ENCODE results near the gene POLR2H.

The POLR2H gene

DNA sequence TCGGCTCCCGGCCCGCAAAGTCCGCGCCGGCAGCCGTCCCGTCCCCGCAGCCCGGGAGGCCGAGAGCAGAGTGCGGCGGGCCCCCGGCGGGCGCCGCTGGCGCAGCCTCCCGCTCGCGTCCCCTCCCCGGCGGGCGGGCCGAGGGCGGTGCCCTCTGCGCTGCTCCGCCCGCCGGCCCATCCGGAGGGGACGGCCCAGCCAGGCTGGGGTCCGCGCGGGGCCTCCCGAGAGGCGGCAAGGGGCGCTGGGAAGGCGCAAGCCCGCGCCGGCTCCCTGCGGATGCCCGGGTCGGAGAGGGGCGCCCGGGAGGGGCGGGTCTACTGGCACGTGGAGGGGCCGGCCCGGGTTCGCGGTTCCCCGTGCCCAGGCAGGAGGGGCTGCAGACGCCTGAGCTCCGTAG, at the start of gene POLR2H, which contains the start of gene CLCN2:
TSS of gene POLR2H (plus strand) at position 179 of the 400 bp plus-strand sequence. CDS start 1,783 bp downstream, outside the sequence.
TSS of gene CLCN2 (minus strand) at position 74 of the 400 bp plus-strand sequence. CDS start 126 bp downstream, outside the sequence.
- DNase-seq (ENCODE audit: low read depth) = peak; percentile 21

DNA sequence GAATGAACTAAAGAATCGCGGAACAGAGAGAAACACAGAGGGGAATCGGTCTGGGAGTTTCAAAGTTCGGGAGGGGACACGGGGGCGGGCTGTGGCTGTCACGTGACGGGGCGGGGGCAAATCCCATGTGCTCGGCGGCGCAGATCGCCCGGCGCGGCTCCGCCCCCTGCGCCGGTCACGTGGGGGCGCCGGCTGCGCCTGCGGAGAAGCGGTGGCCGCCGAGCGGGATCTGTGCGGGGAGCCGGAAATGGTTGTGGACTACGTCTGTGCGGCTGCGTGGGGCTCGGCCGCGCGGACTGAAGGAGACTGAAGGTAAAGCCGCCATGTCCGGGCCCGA, 47.2 kb upstream of the POLR2H start, which contains the start of gene EIF4G1:
TSS of gene EIF4G1 (plus strand) at position 244 of the 337 bp plus-strand sequence. CDS start 1,191 bp downstream, outside the sequence.
- DNase-seq (ENCODE audit: low read depth) = peak; percentile 95

DNA sequence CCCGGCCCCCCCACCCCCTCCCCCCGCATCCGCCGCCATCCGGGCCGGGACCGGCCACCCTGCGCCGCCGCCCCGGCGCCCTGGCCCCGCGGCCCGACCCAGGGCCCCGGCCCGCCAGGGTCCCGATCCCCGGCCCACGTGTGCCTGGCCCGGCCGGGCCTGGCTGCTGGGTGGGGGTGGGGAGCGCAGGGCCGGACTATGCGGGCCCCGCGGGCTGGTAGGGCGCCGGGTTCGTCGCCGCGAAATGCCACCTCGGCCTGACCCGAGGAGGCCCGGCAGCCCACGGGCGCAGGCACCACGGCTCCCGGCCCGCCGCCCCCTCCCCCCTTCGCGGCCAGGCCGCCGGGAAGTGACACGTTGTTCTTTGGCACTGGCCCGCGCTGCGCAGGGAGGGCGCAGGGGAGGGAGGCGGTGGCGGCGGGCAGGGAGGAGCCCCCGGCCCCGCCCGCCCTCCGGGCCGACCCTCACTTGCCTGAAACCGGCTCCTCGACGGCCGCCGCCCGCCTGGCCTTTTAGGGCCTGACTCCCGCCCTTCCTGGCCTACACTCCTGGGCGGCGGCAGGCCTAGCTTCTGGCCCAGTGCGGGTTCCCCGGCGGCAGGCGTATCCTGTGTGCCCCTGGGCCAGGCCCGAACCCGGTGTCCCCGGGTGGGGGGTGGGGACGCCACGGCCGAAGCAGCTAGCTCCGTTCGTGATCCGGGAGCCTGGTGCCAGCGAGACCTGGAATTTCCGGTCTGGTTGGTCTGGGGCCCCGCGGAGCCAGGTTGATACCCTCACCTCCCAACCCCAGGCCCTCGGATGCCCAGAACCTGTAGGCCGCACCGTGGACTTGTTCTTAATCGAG, 46.6 kb upstream of the POLR2H start:
- DNase-seq (ENCODE audit: low read depth) = peak; percentile 82

DNA sequence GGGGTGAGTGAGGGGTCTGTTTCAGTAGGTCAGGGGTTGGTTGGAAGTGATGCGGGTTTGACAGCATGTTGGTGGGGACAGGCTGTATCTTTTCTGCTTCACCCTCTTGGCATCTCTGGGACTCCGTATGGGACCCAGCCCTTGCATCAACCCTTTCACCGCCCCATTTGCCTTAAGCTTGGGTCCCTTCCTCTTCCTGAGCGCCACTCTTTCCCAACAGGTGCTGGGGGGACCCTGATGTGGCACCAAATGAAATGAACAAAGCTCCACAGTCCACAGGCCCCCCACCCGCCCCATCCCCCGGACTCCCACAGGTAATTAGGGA, 46.0 kb upstream of the POLR2H start:
- DNase-seq (ENCODE audit: low read depth) = no peak

DNA sequence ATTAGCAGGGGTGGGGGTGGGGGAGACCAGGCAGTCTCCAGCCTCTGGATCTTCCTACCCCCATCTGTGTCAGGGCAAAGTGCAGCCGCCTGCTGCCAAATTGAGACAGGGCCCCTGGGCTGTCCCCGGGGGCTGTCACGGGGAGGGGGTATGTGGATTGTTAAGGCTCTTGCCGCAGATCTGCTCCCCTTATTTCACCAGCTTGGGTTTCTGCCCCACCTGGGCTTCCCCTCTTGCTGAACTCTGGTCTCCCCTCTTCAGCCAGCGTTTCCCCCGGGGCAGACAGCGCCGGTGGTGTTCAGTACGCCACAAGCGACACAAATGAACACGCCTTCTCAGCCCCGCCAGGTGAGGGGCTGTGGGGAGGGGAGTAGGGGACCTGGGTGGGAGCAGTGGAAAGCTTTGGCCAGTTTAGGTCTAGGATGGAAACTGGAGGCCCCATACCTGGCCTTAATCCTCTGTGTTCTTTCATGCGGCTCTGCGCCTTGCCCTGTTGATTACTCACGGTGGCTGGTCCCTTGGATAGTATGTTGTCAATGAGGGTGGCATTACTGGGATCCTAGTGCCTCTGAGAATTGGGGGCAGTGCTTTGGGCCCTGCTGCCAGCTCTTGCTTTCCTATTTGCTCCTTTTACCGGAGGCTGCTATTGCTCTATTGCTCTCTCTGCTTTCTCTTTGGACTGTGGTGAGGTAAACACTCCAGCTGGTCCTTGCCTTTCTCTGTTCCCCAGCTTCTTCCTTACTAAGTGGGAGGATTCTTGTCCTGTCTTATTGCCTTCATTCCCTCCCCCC, 45.4 kb upstream of the POLR2H start:
- DNase-seq (ENCODE audit: low read depth) = no peak

DNA sequence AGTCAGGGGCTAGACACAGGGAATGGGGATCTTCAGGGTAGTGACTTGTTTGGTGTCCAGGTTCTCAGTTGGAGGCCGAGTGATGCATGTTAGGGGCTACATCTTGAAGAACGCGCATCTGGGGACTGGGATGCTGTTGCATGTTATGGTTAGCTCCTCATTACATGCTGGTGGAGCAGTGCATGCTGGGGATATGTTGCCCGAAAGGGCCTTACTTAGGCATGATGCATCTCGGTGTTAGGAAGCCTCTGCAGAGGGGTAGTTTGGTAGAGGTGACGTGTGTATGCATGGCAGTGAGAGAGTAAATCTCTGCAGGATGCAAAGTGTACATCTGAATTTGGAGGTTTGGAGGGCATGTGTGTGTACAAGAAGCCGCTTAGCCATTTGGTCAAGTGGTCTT, 44.7 kb upstream of the POLR2H start:
- no peak for DNase-seq (ENCODE audit: low read depth)

DNA sequence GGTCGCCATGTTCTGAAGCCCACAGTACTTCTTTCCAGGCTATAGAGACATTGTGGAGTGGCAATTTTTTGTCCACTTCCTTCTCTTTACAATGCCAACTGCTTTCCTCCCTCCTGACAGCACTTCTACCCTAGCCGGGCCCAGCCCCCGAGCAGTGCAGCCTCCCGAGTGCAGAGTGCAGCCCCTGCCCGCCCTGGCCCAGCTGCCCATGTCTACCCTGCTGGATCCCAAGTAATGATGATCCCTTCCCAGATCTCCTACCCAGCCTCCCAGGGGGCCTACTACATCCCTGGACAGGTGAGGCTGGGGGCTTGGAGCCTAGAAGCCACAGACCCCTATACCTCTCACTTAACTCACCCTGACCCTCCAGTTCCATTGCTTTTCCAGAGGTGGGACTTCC, 44.3 kb upstream of the POLR2H start:
- DNase-seq (ENCODE audit: low read depth) = no peak

DNA sequence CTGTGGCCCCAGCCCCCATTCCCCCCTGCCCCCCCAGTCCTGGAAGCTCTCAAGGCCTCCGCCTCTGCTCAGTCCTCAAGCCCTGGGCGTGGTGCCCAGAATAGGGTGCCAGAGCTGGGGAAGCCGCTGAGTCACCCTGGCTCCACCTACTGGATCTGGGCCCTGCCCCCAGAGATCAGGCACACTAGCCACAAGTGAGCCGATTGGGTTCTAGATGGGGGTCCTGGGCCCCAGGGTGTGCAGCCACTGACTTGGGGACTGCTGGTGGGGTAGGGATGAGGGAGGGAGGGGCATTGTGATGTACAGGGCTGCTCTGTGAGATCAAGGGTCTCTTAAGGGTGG, 41.4 kb upstream of the POLR2H start:
- peak; percentile 98 for DNase-seq (ENCODE audit: low read depth)

DNA sequence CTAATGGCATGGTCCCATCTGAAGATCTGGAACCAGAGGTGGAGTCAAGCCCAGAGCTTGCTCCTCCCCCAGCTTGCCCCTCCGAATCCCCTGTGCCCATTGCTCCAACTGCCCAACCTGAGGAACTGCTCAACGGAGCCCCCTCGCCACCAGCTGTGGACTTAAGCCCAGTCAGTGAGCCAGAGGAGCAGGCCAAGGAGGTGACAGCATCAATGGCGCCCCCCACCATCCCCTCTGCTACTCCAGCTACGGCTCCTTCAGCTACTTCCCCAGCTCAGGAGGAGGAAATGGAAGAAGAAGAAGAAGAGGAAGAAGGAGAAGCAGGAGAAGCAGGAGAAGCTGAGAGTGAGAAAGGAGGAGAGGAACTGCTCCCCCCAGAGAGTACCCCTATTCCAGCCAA, 39.8 kb upstream of the POLR2H start:
- DNase-seq (ENCODE audit: low read depth) = no peak

DNA sequence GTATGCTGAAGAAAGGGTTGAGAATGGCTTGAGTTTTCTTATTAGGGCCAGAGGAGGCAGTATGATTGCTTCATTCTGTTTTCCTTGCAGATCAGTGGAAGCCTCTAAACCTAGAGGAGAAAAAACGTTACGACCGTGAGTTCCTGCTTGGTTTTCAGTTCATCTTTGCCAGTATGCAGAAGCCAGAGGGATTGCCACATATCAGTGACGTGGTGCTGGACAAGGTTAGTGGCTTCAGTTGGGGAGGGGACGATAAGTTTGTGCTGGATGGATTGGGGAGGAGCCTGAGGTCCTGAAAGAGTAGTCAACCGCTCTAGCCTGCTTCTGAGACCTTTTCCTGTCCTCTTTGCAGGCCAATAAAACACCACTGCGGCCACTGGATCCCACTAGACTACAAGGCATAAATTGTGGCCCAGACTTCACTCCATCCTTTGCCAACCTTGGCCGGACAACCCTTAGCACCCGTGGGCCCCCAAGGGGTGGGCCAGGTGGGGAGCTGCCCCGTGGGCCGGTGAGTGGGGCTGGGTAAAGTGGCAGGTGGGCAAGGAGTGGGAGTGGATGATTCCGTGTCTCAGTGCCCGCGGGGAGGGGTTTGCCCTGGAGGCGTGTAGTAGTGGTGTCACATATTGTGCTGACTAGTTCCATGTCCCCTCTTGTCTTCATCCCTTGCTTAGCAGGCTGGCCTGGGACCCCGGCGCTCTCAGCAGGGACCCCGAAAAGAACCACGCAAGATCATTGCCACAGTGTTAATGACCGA, 38.6 kb upstream of the POLR2H start:
- DNase-seq (ENCODE audit: low read depth) = no peak

DNA sequence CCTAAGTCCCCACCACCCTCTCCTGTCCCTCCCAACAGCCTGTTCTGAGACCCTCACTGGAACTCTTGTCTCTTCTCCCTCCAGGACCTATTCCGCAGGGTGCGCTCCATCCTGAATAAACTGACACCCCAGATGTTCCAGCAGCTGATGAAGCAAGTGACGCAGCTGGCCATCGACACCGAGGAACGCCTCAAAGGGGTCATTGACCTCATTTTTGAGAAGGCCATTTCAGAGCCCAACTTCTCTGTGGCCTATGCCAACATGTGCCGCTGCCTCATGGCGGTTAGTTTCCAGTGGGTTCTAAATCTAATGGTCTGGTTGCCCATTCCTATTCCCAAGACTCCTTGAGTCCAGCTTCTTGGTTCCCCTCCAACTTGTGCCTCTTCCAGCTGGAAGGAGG, 37.8 kb upstream of the POLR2H start:
- no peak for DNase-seq (ENCODE audit: low read depth)

DNA sequence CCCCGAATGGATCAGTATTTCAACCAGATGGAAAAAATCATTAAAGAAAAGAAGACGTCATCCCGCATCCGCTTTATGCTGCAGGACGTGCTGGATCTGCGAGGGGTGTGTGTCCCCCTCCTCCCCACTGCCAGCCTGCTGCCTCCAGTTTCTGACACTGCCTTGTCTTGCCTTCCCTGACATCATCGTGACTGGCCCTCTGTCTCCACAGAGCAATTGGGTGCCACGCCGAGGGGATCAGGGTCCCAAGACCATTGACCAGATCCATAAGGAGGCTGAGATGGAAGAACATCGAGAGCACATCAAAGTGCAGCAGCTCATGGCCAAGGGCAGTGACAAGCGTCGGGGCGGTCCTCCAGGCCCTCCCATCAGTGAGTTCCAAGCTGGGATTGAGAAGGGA, 36.2 kb upstream of the POLR2H start:
- DNase-seq (ENCODE audit: low read depth) = no peak

DNA sequence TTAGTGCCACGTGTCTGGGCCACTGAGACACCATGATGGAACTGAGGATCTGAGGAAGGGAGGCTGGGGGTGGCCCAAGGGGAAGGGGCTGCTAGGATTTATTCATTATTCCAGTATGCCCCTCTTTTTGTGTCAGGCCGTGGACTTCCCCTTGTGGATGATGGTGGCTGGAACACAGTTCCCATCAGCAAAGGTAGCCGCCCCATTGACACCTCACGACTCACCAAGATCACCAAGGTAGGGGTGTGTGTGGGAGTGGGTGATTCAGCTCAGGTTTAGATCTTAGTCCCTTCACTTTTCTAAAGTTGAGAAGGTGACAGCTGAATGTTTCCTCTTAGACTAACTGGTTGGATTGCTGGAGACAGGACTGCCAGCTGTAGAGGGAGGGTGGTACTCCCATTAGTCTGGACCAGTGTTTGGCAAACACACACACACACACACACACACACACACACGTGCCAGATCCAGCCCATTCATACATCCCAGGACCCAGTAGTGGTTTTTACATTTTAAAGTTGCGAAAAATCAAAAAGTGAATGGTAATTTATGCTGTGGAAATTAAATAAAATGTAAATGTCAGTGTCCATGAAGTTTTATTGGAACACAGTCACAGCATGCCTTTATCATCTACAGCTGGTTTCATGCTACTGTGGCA, 35.7 kb upstream of the POLR2H start:
- DNase-seq (ENCODE audit: low read depth) = no peak

DNA sequence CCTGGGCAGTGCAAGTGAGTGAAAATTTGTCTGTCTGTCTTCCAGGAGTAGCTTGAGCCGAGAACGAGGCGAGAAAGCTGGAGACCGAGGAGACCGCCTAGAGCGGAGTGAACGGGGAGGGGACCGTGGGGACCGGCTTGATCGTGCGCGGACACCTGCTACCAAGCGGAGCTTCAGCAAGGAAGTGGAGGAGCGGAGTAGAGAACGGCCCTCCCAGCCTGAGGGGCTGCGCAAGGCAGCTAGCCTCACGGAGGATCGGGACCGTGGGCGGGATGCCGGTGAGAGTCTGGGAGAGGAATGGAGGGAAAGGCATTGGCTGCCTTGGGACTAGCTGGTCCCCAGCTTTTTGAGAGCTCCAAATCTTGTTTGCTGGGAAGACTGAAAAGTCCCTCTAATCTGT, 34.3 kb upstream of the POLR2H start:
- DNase-seq (ENCODE audit: low read depth) = no peak

DNA sequence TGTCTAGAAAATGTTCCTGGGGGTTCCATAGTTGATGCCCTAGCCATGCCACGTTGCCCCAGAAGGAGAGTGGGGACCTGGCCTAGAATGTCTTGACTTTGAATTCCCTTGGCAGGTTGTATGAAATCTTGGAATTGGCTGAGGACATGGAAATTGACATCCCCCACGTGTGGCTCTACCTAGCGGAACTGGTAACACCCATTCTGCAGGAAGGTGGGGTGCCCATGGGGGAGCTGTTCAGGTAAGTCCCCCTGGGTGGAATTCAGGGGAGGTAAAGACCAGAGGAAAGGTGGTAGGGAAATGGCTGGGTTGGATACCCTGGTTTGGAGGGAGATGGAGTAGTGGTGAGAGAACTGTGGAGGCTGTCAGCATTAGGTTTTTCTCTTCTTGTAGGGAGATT, 33.0 kb upstream of the POLR2H start:
- DNase-seq (ENCODE audit: low read depth) = no peak

DNA sequence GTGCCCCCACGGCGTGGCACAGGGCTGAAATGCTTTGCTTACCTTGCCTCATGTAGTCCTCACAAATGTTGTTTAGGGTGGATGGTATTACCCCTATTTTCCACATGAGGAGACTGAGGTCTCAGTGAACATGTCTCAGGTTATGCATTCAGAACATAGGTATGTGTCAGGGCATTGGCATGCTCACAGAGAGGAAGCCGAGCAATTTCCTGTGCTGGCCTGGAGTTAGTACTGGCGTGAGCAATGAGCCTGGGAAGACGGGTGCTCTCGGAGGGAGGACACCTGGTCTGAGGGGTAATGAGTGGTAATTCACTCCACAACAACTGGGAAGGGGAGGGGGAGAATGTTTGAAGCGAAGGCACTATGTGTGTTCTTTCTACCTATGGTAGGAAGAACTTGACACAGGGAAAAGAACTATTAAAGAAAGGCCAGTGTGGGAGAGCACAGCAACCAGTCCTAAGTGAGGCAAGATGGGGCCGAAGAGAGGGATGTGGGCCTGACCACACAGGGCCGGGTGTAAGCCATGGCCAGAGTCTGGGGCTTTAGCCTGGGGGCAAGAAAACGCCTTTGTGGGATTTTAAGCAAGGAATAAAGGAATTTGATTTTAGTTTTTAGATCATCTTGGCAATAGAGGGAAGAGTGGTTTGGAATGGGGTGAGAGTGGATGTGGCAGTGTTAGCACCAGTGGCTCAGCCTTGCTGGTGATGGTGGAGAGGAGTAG, 29.0 kb upstream of the POLR2H start:
- peak; percentile 98 for DNase-seq (ENCODE audit: low read depth)

DNA sequence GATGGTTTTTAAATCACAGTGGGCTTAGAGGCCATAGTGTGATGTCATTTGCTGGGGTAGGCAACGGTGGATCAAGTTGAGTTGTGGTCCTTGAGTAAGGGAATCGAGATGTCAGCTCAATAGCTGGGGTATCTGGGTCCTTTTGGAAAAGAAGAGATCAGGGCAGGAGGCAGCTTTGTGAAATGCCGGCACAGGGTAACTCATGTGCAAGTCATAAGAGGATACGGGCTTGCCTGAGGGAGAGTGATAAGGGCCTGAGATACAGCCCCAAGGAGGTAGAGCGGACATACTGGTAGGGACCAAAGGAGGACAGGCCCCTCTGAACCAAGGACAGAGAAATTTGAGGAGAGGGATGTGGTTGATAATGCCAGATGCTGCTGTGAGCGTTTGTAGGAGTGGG, 28.3 kb upstream of the POLR2H start:
- DNase-seq (ENCODE audit: low read depth) = no peak

DNA sequence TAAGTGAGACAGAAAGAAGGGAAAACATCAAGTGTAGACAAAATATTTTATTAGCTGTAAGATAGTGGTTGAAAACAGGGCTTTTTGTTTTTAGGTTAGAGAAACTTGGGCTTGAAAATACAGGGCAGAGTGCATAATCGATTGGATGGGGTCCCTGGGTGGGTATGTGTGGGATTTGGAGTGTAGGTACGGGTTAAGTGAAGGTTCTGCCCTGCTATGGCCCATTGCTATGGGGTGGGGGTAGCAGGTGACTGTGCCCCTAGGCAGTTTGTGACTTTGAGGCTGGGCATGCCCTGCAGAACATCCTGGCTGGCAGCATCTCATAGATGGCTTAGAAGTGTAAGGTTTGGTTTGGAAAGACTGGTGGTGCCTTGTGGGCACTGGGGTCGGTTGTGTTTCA, 27.8 kb upstream of the POLR2H start:
- DNase-seq (ENCODE audit: low read depth) = no peak

DNA sequence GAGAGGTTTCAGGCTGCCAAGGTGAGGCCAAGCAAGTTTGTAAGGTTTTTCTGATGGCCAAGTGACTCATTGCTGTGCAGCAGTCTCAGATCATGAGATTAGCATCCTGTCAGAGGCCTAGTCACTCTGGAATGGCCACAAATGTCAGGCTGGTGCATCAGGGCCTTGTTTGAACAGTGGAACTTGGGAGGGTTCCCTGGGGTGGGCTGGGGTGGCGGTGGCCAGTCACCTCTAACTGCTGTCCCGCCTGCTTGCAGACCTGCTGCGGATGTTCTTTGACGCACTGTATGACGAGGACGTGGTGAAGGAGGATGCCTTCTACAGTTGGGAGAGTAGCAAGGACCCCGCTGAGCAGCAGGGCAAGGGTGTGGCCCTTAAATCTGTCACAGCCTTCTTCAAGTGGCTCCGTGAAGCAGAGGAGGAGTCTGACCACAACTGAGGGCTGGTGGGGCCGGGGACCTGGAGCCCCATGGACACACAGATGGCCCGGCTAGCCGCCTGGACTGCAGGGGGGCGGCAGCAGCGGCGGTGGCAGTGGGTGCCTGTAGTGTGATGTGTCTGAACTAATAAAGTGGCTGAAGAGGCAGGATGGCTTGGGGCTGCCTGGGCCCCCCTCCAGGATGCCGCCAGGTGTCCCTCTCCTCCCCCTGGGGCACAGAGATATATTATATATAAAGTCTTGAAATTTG, 26.9 kb upstream of the POLR2H start:
- peak; percentile 73 for DNase-seq (ENCODE audit: low read depth)

DNA sequence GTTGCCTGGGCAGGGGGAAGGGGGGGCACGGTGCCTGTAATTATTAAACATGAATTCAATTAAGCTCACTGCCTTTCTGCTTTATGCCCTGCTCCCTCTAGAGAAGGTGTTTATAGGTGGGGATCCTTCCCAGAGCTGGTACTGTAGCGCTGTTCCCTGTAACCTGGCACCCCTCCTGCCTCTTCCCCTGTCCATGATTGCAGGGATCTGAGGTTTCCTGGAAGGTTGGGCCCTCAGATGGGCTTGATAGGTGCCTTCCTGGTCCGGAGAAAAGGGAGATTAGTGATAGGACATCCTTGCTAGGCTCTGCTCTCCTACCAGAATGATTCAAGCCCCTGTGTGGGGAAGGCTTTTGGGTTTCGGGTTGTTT, 26.2 kb upstream of the POLR2H start:
- DNase-seq (ENCODE audit: low read depth) = no peak
